Breast epithelium (tissue), 4 donors: ENCODE data around the gene TRIO. TPM values are rescaled to one million over a fixed set of nuclear protein-coding genes. Genes with fewer than 3 reads are reported as not detected.

Source experiments
- DNase-seq, 2 donors: peaks; one replicate each; pipeline ENCODE4 v3.0.0-alpha.2; 2019; ENCODE audit warnings: low spot score in 2 of 2
- H3K27ac ChIP-seq, 2 donors: fragments of 200-600 bp; sonication (generic) in 1 of 2; one replicate each; pipeline ENCODE4 v1.5.1; 2016 to 2019; ENCODE audit warnings: mild to moderate bottlenecking in 1 of 2
- H3K27me3 ChIP-seq, 2 donors: fragments of 200-600 bp; sonication (generic) in 1 of 2; one replicate each; pipeline versions ENCODE4 v1.5.1 to v1.6.0; 2017 to 2019; ENCODE audit warnings: control low read depth in 1 of 2, mild to moderate bottlenecking in 1 of 2
- H3K36me3 ChIP-seq: fragments of 200-600 bp; one replicate; pipeline ENCODE4 v1.5.1; 2019
- H3K4me1 ChIP-seq, 2 donors: fragments of 200-600 bp; sonication (generic); one replicate each; pipeline ENCODE4 v1.5.1; 2016 to 2019; ENCODE audit warnings: control low read depth in 1 of 2
- H3K4me3 ChIP-seq, 3 donors: fragments of 200-600 bp; sonication (generic); 1 replicate in 2 of 3; 2 replicates in 1 of 3; pipeline ENCODE4 v1.5.1; 2016 to 2019; ENCODE audit warnings: mild to moderate bottlenecking in 3 of 3, moderate library complexity in 2 of 3
- H3K9me3 ChIP-seq, 2 donors: fragments of 200-600 bp; sonication (generic) in 1 of 2; one replicate each; pipeline ENCODE4 v1.5.1; 2016 to 2019; ENCODE audit warnings: control low read depth in 1 of 2
- CTCF ChIP-seq, 3 donors: fragments of 450-650 bp; IDR thresholded peaks; one replicate each; pipeline ENCODE4 v1.5.1; 2016 to 2017; ENCODE audit warnings: antibody characterized with exemption in 3 of 3, mild to moderate bottlenecking in 3 of 3, moderate library complexity in 3 of 3
- POLR2A ChIP-seq: fragments of 450-650 bp; IDR thresholded peaks from one replicate; pipeline ENCODE4 v1.6.1; 2016; ENCODE audit warnings: antibody characterized with exemption, mild to moderate bottlenecking, moderate library complexity
- POLR2AphosphoS5 ChIP-seq, 3 donors: sonication (generic); formaldehyde crosslinking; IDR thresholded peaks; one replicate each; pipeline ENCODE4 v1.6.1; 2017; ENCODE audit warnings: antibody characterized with exemption in 3 of 3
- intact Hi-C: fragments of 100-400 bp; cut with DNase I; formaldehyde crosslinking; loops from one replicate; pipeline ENCODE4 v1.15.1; 2023; ENCODE audit warnings: low total_unique reads
- total RNA-seq, 3 donors: library from RNA; depleted of rRNA; stranded (reverse); fragments of >200 nt; gene quantifications; one replicate each; pipeline ENCODE4 v1.1.0, GENCODE V29; 2016

TRIO gene
- total RNA-seq, 3 donors from 2014 or later = 191 to 209 (median 193) TPM

- no peak overlapping the region for H3K4me3 ChIP-seq
- H3K4me1 ChIP-seq = peaks cover 0 to 4% of the 10 kb centered on the region in 2 donors
- no peaks in the 10 kb centered on the region for H3K27me3 ChIP-seq
- H3K27ac ChIP-seq = no peak overlapping the region
- TF ChIP-seq POLR2A (no peak), CTCF (IDR thresholded peaks at IDR 0.05) (no peak), POLR2AphosphoS5 (IDR thresholded peaks at IDR 0.05) (no peak)
- H3K36me3 ChIP-seq = no peaks in the 10 kb centered on the region
- intact Hi-C loops = loop anchor here (5.0 kb wide), 1 partner anchor 980 kb away; no protein-coding TSS in a partner anchor
- peaks cover 0 to 8% of the 10 kb centered on the region in 2 donors for H3K9me3 ChIP-seq
- no peak for DNase-seq
These were observed 24.2 kb downstream of the TRIO start for GRCh38 chr5:14167211-14167845.

GRCh38 chr5:14168144-14168792 is 25.1 kb downstream of the TRIO start:
- Histone ChIP-seq H3K4me1 (peaks cover 0 to 4% of the 10 kb centered on the region in 2 donors), H3K27ac (no peak overlapping the region)
- TF ChIP-seq POLR2A (no peak), POLR2AphosphoS5 (IDR thresholded peaks at IDR 0.05) (no peak), CTCF (IDR thresholded peaks at IDR 0.05) (no peak)

GRCh38 chr5:14168793-14169262 is 25.7 kb downstream of the TRIO start:
- H3K36me3 ChIP-seq = no peaks in the 10 kb centered on the region
- intact Hi-C loops = loop anchor here (5.0 kb wide), 1 partner anchor 978 kb away; no protein-coding TSS in a partner anchor
- H3K4me1 ChIP-seq = peaks cover 0 to 4% of the 10 kb centered on the region in 2 donors
- DNase-seq = no peak
- peaks cover 0 to 8% of the 10 kb centered on the region in 2 donors for H3K9me3 ChIP-seq
- TF ChIP-seq CTCF (IDR thresholded peaks at IDR 0.05) = no peak
- no peak for TF ChIP-seq POLR2A
- TF ChIP-seq POLR2AphosphoS5 (IDR thresholded peaks at IDR 0.05) = no peak
- no peak overlapping the region for H3K27ac ChIP-seq
- no peaks in the 10 kb centered on the region for H3K27me3 ChIP-seq
- no peak overlapping the region for H3K4me3 ChIP-seq

More at GRCh38 chr5:14168144-14168792, 25.1 kb downstream of the TRIO start:
- DNase-seq = no peak
- H3K36me3 ChIP-seq = no peaks in the 10 kb centered on the region
- no peak overlapping the region for H3K4me3 ChIP-seq
- intact Hi-C loops = loop anchor here (5.0 kb wide), 1 partner anchor 979 kb away; no protein-coding TSS in a partner anchor
- peaks cover 0 to 8% of the 10 kb centered on the region in 2 donors for H3K9me3 ChIP-seq
- no peaks in the 10 kb centered on the region for H3K27me3 ChIP-seq

- no peak for TF ChIP-seq POLR2A
- no peak for TF ChIP-seq CTCF (IDR thresholded peaks at IDR 0.05)
- no peak for TF ChIP-seq POLR2AphosphoS5 (IDR thresholded peaks at IDR 0.05)
- Histone ChIP-seq H3K4me3 (no peak overlapping the region), H3K4me1 (no peaks in the 10 kb centered on the region), H3K9me3 (no peaks in the 10 kb centered on the region), H3K36me3 (no peaks in the 10 kb centered on the region), H3K27ac (no peak overlapping the region), H3K27me3 (no peaks in the 10 kb centered on the region)
- intact Hi-C loops = no loop called here
- no peak for DNase-seq
These were observed 27.9 kb downstream of the TRIO start for GRCh38 chr5:14171046-14171445.

GRCh38 chr5:14171621-14172020 is 28.5 kb downstream of the TRIO start:
- intact Hi-C loops = no loop called here
- Histone ChIP-seq H3K9me3 (no peaks in the 10 kb centered on the region), H3K4me3 (no peak overlapping the region), H3K36me3 (no peaks in the 10 kb centered on the region), H3K4me1 (no peaks in the 10 kb centered on the region), H3K27me3 (no peaks in the 10 kb centered on the region), H3K27ac (no peak overlapping the region)
- DNase-seq = no peak
- no peak for TF ChIP-seq POLR2A
- no peak for TF ChIP-seq POLR2AphosphoS5 (IDR thresholded peaks at IDR 0.05)
- no peak for TF ChIP-seq CTCF (IDR thresholded peaks at IDR 0.05)
